ENCODE measurements around the gene PIM2. TPM values are rescaled to one million over a fixed set of nuclear protein-coding genes. Genes with fewer than 3 reads are reported as not detected.

The PIM2 gene
- total RNA-seq, 1 experiment from 2014 or later = 4.4 TPM

DNA sequence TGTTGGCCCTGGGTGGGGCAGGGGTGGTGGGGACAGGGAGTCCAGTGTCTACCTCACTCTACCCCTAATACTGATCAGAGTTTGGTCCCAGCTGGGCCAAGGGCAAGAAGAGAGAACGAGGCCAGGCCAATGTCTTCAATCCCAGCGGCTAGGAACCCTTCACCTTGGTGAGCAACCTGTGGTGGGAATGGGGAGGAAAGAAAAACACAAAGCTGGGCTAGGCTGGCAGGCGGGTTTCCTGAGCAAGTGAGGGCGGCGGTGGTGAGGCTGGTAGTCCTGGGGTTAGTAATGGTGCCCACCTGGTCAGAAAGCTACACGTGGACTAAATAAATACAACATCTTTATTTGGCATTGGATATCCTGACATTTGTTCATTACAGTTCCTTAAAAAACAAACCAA lies 15.5 kb downstream of the PIM2 start:
- Histone ChIP-seq H3K27me3 (ENCODE audit: insufficient read depth, low read depth) (no peaks in the 10 kb centered on the region), H3K9me3 (ENCODE audit: insufficient read depth, low read depth) (no peaks in the 10 kb centered on the region), H3K9me2 (ENCODE audit: insufficient read depth) (no peaks in the 10 kb centered on the region), H3K27ac (no peak overlapping the region), H3K4me1 (replicated peaks; ENCODE audit: insufficient read depth) (no peaks in the 10 kb centered on the region), H2AFZ (no peak overlapping the region), H3K4me3 (no peak overlapping the region), H3F3A (ENCODE audit: insufficient read depth, low read depth) (no peaks in the 10 kb centered on the region), H4K20me1 (ENCODE audit: insufficient read depth) (no peaks in the 10 kb centered on the region), H3K36me3 (ENCODE audit: low read depth) (no peaks in the 10 kb centered on the region), H3K4me2 (no peak overlapping the region), H3K79me2 (ENCODE audit: low read depth) (peaks cover 9% of the 10 kb centered on the region; the same call in 1 of the 2 replicates)
- no peak for DNase-seq
- BruUV-seq (replicated peaks) = no TSS peak
- intact Hi-C loops (cut with micrococcal nuclease; ENCODE audit: unreplicated experiment) = no loop called here
- CTCF ChIA-PET = no interaction called here
- no peak for TF ChIP-seq EZH2 (IDR thresholded peaks at IDR 0.05; ENCODE audit: low read depth)
- TF ChIP-seq, protein P1, sequence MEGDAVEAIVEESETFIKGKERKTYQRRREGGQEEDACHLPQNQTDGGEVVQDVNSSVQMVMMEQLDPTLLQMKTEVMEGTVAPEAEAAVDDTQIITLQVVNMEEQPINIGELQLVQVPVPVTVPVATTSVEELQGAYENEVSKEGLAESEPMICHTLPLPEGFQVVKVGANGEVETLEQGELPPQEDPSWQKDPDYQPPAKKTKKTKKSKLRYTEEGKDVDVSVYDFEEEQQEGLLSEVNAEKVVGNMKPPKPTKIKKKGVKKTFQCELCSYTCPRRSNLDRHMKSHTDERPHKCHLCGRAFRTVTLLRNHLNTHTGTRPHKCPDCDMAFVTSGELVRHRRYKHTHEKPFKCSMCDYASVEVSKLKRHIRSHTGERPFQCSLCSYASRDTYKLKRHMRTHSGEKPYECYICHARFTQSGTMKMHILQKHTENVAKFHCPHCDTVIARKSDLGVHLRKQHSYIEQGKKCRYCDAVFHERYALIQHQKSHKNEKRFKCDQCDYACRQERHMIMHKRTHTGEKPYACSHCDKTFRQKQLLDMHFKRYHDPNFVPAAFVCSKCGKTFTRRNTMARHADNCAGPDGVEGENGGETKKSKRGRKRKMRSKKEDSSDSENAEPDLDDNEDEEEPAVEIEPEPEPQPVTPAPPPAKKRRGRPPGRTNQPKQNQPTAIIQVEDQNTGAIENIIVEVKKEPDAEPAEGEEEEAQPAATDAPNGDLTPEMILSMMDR (conservative IDR thresholded peaks at IDR 0.05) = no peak
- POLR2A ChIA-PET (ENCODE audit: unreplicated experiment) = interaction anchor here (0.6 kb wide), 1 partner anchor 36 kb away, joined by 4 read pairs; no protein-coding TSS in a partner anchor

DNA sequence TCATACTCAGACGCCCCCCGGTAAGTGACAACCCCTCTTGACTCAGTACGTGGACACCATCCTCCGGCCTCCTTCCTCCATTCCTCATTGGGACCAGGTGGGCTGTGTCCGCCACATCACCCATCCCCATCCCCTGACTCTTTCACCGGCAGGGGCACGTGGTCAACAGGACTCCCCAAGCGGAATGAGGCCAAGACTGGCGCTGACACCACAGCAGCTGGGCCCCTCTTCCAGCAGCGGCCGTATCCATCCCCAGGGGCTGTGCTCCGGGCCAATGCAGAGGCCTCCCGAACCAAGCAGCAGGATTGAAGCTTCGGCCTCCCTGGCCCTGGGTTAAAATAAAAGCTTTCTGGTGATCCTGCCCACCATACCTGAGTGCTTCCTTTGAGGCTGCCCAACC lies 16.0 kb downstream of the PIM2 start:
- TF ChIP-seq, protein P1 (conservative IDR thresholded peaks at IDR 0.05) = no peak
- TF ChIP-seq EZH2 (IDR thresholded peaks at IDR 0.05; ENCODE audit: low read depth) = no peak
- CTCF ChIA-PET = no interaction called here
- Histone ChIP-seq H3K27ac (no peak overlapping the region), H3K79me2 (ENCODE audit: low read depth) (peaks cover 10% of the 10 kb centered on the region; the same call in 1 of the 2 replicates), H3F3A (ENCODE audit: insufficient read depth, low read depth) (no peaks in the 10 kb centered on the region), H3K36me3 (ENCODE audit: low read depth) (no peaks in the 10 kb centered on the region), H3K9me2 (ENCODE audit: insufficient read depth) (no peaks in the 10 kb centered on the region), H4K20me1 (ENCODE audit: insufficient read depth) (no peaks in the 10 kb centered on the region), H2AFZ (no peak overlapping the region), H3K4me3 (no peak overlapping the region), H3K4me1 (replicated peaks; ENCODE audit: insufficient read depth) (no peaks in the 10 kb centered on the region), H3K4me2 (no peak overlapping the region), H3K27me3 (ENCODE audit: insufficient read depth, low read depth) (no peaks in the 10 kb centered on the region), H3K9me3 (ENCODE audit: insufficient read depth, low read depth) (no peaks in the 10 kb centered on the region)
- no TSS peak for BruUV-seq (replicated peaks)
- POLR2A ChIA-PET (ENCODE audit: unreplicated experiment) = interaction anchor here (0.6 kb wide), 1 partner anchor 36 kb away, joined by 4 read pairs; no protein-coding TSS in a partner anchor
- intact Hi-C loops (cut with micrococcal nuclease; ENCODE audit: unreplicated experiment) = no loop called here
- DNase-seq = no peak

DNA sequence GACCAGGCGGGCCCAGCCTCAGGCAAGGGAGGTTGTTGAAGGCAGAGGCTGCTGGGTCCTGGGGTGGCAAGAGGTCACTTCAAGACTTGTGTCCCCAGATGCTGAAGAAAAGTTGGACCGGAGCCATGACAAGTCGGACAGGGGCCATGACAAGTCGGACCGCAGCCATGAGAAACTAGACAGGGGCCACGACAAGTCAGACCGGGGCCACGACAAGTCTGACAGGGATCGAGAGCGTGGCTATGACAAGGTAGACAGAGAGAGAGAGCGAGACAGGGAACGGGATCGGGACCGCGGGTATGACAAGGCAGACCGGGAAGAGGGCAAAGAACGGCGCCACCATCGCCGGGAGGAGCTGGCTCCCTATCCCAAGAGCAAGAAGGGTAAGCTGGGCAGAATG lies 16.7 kb downstream of the PIM2 start:
- H3K9me2 ChIP-seq (ENCODE audit: insufficient read depth) = no peaks in the 10 kb centered on the region
- intact Hi-C loops (cut with micrococcal nuclease; ENCODE audit: unreplicated experiment) = no loop called here
- H3K36me3 ChIP-seq (ENCODE audit: low read depth) = no peaks in the 10 kb centered on the region
- H3K4me1 ChIP-seq (replicated peaks; ENCODE audit: insufficient read depth) = no peaks in the 10 kb centered on the region
- ChIA-PET CTCF (no interaction called here), POLR2A (ENCODE audit: unreplicated experiment) (no interaction called here)
- DNase-seq = no peak
- no TSS peak for BruUV-seq (replicated peaks)
- no peak overlapping the region for H2AFZ ChIP-seq
- no peak overlapping the region for H3K4me3 ChIP-seq
- H4K20me1 ChIP-seq (ENCODE audit: insufficient read depth) = no peaks in the 10 kb centered on the region
- H3K27ac ChIP-seq = no peak overlapping the region
- TF ChIP-seq, protein P1 (conservative IDR thresholded peaks at IDR 0.05) = no peak
- no peak for TF ChIP-seq EZH2 (IDR thresholded peaks at IDR 0.05; ENCODE audit: low read depth)
- H3K27me3 ChIP-seq (ENCODE audit: insufficient read depth, low read depth) = no peaks in the 10 kb centered on the region
- H3K9me3 ChIP-seq (ENCODE audit: insufficient read depth, low read depth) = no peaks in the 10 kb centered on the region
- peaks cover 10% of the 10 kb centered on the region; the same call in 1 of the 2 replicates for H3K79me2 ChIP-seq (ENCODE audit: low read depth)
- H3F3A ChIP-seq (ENCODE audit: insufficient read depth, low read depth) = no peaks in the 10 kb centered on the region
- no peak overlapping the region for H3K4me2 ChIP-seq
